GM12892 (cell line): Measurements from ENCODE around the gene CPNE4.

Experiments
- POLR2AphosphoS5 ChIP-seq: IDR thresholded peaks from 2 replicates; pipeline ENCODE4 v1.6.1; 2011; ENCODE audit warnings: low read depth, low read length, control low read depth
- TAF1 ChIP-seq: IDR thresholded peaks from 2 replicates; pipeline ENCODE4 v1.6.1; 2011; ENCODE audit warnings: low read depth, mild to moderate bottlenecking, control low read depth, low read length, borderline replicate concordance

- TF ChIP-seq POLR2AphosphoS5, result no peak
- no peak for TF ChIP-seq TAF1
Observed at GRCh38 chr3:131972550-131972949, 62.3 kb downstream of the CPNE4 start.
